Stimulated activated CD8-positive, alpha-beta memory T cell treated with anti-CD3 and anti-CD28 coated beads, Interleukin-12 subunit alpha, Interleukin-12 subunit beta, amount 100 ng/mL, for 1 hour (primary cell): ENCODE measurements around the gene HNRNPLL.
"Not testable (repeated sequence)": the region's sequence is repeated elsewhere in the genome, so short reads cannot be mapped to it uniquely, and the experiment has no call there.

Experiments used
- DNase-seq: peaks from one replicate; pipeline ENCODE4 v3.0.0-alpha.2; 2020; ENCODE audit warnings: low read depth

HNRNPLL gene

DNA sequence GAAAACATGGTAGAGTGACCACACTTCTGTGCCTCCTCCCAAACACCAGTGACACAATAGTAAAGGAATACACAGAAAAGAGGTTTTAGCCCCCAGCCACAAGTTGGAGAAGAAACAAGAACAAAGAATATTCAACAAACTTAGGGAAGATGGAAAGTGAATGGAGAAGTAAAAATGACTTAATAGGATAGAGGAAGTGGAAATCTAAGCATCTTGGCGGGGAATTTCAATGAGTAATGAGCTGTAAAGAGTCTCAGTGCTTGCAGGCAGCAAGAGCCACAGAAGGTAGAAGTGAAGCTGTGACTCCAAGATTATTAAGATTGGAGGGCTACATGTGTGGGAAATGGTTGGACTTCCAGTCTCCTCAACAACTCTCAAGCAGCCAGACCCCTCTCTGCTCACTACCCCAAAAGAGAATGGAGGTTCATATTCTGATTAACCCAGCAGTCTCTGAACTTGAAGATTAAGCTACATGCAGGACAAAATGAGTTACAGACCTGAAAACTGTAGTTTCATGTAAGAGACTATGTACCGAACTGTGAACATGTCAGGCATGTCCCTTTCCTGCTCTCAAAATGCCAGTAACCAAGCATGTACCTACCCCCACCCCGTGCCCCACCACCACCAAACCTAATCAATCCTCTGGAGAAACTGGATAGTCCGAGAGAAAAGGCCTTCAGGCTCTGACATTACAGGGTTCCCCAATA, 16.9 kb upstream of the HNRNPLL start:
- DNase-seq: no peak

- DNase-seq: no peak
Measured at GRCh38 chr2:38617301-38617700, 14.6 kb upstream of the HNRNPLL start.

DNA sequence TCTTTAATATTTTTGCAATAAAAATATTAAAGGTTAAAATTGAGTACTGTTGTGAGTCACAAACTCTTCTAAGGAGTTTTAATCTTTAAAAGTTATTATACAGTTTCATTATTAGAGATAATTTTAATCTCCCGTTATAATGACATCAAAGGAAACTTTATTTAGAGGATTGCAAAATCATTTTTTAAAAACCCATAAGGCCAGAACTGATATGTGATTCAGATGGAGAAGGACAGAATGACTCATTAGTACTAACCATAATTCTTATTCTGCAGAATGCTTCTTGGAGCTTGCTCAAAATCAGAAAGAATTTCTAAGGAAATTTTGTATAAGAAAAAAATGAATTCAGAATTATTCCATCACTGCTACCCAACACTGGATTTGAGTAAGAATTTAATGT, 12.5 kb upstream of the HNRNPLL start:
- no peak for DNase-seq

DNA sequence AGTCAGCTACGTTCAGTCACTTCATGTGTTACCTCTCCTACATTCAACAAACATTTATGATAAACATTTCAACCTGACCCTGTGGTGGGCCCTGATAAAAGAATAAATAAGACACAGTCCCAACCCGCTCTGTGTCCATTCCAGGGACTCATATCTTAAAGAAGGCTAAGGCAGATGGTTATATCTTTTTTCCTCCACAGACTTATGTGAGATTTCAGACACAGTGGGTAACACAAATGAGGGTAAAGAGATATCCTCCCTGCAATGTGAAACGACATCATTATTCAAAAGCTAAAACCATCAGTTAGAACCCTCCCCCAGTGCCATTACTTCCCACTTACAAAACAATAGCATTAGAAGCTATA, 11.1 kb upstream of the HNRNPLL start:
- DNase-seq: no peak

DNA sequence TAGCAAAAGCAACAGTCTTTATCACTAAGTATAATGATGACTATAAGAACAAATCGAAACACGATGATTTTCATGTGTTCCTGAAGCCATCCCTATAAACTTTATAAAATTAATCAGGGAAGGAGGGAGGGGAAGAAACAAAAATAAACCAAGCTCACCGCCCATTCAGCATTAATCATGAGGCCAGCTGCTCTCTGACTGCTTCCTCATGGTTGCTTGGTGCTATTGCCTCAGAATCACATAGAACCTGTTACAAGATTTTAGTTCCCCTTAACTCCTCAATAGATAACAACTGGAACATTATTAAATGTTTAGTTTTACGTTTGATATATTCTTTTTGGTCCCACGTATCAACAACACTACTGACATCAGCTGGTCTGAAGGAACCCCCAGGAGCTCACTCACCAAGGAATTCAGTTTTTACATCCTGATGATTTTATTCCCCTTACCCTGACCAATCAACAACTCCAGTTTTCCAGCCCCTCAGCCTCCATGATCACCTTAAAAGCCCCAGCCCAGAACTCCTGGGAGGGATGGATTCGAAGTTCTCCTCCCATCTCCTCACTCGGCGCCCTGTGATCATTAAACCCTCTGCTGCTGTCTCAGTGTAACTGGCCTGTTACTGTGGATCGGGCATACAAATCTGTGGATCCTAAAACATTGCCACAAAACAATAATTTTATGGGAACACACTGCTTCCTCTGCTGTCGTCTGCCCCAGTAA, 10.6 kb upstream of the HNRNPLL start:
- no peak for DNase-seq

DNA sequence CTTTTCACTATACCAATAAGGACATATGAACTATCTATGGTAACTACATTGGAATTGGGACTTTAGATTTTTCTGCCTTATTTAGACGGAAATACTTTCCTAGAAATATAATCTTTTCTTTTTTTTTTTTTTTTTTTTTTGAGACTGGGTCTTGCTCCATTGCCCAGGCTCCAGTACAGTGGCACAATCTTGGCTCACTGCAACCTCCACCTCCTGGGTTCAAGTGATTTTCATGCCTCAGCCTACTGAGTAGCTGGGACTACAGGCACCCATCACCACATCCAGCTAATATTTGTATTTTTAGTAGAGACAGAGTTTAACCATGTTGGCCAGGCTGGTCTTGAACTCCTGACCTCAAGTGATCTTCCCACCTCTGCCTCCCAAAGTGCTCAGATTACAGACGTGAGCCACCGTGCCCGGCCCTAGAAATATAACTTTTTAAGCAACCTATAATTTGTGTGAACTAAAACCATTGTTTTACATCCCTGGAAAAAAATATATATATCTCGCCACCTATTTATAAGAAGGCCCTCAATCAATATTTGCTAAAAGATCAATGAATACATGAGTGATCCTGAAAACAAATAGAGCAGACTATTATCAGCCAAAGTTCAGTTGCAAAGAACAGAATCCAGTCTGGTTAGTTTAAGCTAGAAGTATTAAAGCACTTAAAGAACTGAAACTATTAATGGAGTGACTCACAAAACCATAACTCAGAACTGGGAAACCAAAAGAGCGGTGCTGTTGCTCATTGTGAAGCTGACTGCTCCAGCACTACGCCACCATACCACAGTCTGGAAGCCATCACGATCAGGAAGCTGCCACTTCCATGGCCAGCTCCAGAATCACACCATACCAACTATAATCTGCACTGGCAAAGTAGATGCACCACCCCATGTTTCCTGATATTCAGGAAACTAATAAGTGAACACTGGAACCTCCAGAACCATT, 8.4 kb upstream of the HNRNPLL start:
- no peak for DNase-seq

GRCh38 chr2:38609246-38609645, 6.5 kb upstream of the HNRNPLL start:
- not testable (repeated sequence) for DNase-seq

- no peak for DNase-seq
Measured at GRCh38 chr2:38608755-38609154, 6.0 kb upstream of the HNRNPLL start.

DNA sequence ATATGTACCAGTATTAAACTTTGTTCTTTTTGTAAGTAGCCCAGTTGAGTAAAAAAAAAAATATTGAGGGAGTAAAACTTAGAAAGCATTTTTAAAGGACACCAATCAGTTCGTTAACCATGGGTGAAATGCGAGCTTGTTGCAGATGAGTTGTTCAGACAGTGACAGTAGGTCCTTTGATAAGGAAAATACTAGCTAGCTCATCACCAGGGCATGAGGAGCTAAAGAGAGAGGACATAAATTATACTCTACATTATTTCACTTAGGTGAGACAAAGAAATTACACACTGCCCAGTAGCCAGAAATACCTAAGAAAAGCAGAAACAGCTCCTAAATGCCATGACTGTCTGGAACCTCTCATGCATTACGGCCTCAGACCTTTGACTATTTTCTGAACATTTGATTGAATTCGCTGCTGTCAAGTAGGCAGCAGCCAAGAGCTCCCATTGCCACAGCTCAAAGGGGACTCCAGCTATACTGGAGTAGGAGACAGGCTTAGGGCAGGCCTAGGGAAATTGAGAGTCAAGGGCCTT, 2.6 kb upstream of the HNRNPLL start:
- DNase-seq: no peak

- peak; percentile 66 for DNase-seq
Measured at GRCh38 chr2:38603402-38604290, 918 bp upstream of the HNRNPLL start.

GRCh38 chr2:38602136-38602731, 494 bp downstream of the HNRNPLL start:
- DNase-seq: peak; percentile 4

DNA sequence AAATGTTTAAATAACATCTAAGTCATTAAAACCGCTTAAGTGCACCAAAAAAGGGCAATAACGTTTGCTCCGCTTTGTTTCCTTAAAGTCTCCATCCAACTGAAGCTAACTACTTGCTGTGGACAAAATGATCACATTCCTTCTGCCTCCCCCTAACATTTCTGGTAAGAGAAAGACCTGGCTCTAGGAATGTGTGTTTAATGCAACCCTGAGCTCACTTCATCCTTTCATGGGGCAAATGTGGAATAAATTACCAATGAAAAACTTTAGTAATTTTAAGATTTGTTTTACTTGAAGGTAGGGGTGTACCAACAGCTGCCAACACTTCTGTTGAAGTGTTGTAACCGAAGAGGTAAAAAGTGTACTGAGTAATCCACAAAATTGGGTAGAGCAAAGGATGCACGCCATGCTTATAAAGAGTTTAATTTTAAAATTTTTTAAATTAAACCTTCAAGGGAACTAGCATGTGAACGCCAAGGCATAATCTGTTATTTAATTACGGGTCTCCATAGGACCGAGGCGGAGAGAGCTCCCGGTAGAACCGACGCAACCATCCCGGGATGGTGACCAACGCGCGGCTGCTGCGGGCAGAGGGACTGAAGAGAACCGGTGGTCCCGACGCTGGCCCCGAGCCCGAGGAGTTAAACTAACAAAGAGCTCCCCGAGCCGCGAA, 1.1 kb downstream of the HNRNPLL start:
- DNase-seq: no peak

DNA sequence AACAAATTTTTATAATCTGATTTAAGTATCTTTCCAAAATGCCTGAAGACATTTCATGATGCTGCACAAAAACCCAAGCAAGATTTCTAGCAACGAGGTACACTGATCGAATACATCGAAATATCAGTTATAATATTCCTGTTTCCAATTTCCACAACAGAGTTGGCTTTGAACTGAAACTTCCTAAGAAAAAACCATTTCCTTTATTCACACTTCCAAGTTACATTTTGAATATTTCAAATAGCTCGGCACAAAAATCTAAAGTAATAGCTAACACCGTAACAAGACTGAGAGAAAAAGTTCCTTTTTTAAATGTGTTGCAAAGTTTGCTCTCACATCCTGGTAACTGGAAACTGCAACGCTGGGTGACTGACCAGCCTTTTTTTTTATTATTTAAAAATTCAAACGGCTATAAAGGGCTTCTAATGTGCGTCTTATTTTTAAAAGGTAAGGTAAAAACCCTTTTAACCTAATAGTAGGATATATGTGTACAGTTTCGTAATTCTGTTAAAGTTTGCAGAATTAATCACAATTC, 1.7 kb downstream of the HNRNPLL start:
- no peak for DNase-seq

DNA sequence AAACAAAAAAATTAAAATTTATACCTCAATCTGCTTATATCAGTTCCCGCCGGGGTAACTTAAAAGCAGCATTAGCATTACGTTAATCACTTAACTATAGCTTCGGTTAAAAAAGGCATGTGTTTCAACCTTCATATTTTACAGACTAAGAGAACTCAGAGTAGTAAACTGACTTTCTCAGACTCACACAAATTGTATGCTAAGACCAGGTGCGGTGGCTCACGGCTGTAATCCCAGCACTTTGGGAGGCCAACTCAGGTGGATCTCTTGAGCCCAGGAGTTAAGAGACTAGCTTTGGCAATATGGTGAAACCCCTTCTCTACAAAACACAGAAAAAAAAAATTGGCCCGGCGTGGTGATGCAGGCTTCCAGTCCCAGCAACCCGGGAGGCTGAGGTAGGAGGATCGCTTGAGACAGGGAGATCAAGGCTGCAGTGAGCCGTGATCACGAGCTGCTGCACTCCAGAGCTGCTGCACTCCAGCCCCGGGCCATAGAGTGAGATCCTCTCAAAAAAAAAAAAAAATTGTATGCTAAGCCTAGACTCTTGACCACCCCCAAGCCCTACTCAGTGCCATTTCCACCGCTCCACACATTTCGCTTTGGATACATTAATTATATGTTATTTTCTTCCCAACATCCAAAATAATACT, 2.4 kb downstream of the HNRNPLL start:
- no peak for DNase-seq

- DNase-seq: no peak
Measured at GRCh38 chr2:38599706-38600105, 3.0 kb downstream of the HNRNPLL start.

GRCh38 chr2:38598991-38599295, 3.8 kb downstream of the HNRNPLL start:
- no peak for DNase-seq

- no peak for DNase-seq
Measured at GRCh38 chr2:38598200-38598990, 4.3 kb downstream of the HNRNPLL start.

DNA sequence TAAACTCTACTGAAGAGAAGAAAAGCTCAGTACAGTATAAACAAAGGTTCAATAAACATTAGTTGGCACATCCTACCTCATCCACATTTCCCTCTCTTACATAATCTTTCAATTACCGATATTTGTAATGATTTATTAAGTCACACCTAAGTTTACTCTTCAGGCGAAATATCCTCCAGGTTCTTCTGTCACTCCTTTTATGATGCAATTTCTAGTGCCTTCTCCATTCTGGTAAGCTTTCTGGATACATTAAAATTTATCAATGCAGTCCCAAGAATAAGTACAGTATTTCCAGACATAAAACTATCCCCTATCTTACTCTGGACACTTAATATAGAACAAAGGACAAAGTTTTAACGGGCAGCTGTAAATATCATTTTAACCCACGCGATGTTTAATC, 5.6 kb downstream of the HNRNPLL start:
- no peak for DNase-seq

GRCh38 chr2:38596229-38596628, 6.5 kb downstream of the HNRNPLL start:
- no peak for DNase-seq
